AG04450 (cell line): ENCODE measurements around the gene LCTL. TPM values are rescaled to one million over a fixed set of nuclear protein-coding genes. Genes with fewer than 3 reads are reported as not detected.

Experiments used
- CTCF ChIA-PET: fragments of 300-600, 350-600 bp; formaldehyde crosslinking; extraction: SDS; loops from one replicate; lab custom pipeline; 2022; ENCODE audit warnings: antibody characterized with exemption, inconsistent platforms; lab: Charles Lee
- POLR2A ChIA-PET: fragments of 350-600 bp; formaldehyde crosslinking; extraction: SDS; loops from one replicate; lab custom pipeline; 2021; ENCODE audit warnings: antibody characterized with exemption, inconsistent platforms; lab: Yijun Ruan, JAX
- DNase-seq: peaks from one replicate; pipeline ENCODE4 v3.0.0-alpha.2; 2011; ENCODE audit warnings: low read depth, low spot score
- H3K27ac ChIP-seq: one replicate; pipeline ENCODE4 v1.5.1; 2012; ENCODE audit warnings: low read depth, low read length, control low read depth
- H3K27me3 ChIP-seq: one replicate; pipeline ENCODE4 v1.6.0; 2012; ENCODE audit warnings: low read length; ENCODE audit not compliant: control insufficient read depth, insufficient read depth
- H3K4me3 ChIP-seq: 2 replicates; pipeline ENCODE4 v1.5.1; 2011; ENCODE audit warnings: mild to moderate bottlenecking, low read depth, low read length, control low read depth
- H3K9me3 ChIP-seq: 2 replicates; pipeline ENCODE4 v1.5.1; 2012; ENCODE audit warnings: low read length; ENCODE audit not compliant: control insufficient read depth, insufficient read depth
- polyA plus RNA-seq: library from polyadenylated mRNA; depleted of rRNA; stranded (reverse); fragments of >200 nt; gene quantifications from 2 replicates; pipeline ENCODE4 v1.2.3, GENCODE V29; 2011
- TF ChIP-seq, protein P1 (sequence below): IDR thresholded peaks from 2 replicates; pipeline ENCODE4 v1.5.1; 2011; ENCODE audit warnings: low read depth, low read length, control low read depth, inconsistent platforms

The LCTL gene
- polyA plus RNA-seq, 1 experiment = 6.5 TPM

GRCh38 chr15:66524838-66525237 is 41.0 kb downstream of the LCTL start:
- no peaks in the 10 kb centered on the region for H3K27me3 ChIP-seq
- no peak overlapping the region for H3K27ac ChIP-seq
- TF ChIP-seq, protein P1, sequence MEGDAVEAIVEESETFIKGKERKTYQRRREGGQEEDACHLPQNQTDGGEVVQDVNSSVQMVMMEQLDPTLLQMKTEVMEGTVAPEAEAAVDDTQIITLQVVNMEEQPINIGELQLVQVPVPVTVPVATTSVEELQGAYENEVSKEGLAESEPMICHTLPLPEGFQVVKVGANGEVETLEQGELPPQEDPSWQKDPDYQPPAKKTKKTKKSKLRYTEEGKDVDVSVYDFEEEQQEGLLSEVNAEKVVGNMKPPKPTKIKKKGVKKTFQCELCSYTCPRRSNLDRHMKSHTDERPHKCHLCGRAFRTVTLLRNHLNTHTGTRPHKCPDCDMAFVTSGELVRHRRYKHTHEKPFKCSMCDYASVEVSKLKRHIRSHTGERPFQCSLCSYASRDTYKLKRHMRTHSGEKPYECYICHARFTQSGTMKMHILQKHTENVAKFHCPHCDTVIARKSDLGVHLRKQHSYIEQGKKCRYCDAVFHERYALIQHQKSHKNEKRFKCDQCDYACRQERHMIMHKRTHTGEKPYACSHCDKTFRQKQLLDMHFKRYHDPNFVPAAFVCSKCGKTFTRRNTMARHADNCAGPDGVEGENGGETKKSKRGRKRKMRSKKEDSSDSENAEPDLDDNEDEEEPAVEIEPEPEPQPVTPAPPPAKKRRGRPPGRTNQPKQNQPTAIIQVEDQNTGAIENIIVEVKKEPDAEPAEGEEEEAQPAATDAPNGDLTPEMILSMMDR = no peak
- POLR2A ChIA-PET = no interaction called here
- DNase-seq = no peak
- H3K9me3 ChIP-seq = no peaks in the 10 kb centered on the region
- CTCF ChIA-PET = interaction anchor here (0.7 to 1.0 kb wide), 2 partner anchors 18 to 27 kb away, joined by 3 to 4 read pairs; partner anchors contain the start of gene SNAPC5
- H3K4me3 ChIP-seq = no peak overlapping the region

DNA sequence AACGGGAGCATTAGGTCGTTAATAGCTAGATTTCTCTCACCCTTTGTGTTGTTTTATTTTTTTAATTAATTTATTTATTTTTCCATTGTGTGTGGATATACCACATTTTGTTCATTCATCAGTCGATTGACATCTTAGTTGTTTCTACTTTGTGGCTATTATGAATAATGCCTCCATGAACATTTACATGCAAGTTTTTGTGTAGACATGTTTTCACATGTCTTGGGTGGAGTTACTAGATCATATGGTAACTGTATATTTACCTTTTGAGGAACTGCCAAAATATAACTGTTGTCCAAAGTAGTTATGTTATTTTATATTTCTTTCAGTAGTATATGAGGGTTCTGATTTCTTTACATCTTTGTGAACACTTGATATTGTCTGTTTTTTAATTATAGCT is 41.9 kb downstream of the LCTL start:
- H3K4me3 ChIP-seq = no peak overlapping the region
- DNase-seq = no peak
- ChIA-PET POLR2A (no interaction called here), CTCF (interaction anchor here (0.7 to 1.0 kb wide), 2 partner anchors 17 to 26 kb away, joined by 3 to 4 read pairs; partner anchors contain the start of gene SNAPC5)
- TF ChIP-seq, protein P1 = no peak
- H3K27me3 ChIP-seq = no peaks in the 10 kb centered on the region
- H3K9me3 ChIP-seq = no peaks in the 10 kb centered on the region
- H3K27ac ChIP-seq = no peak overlapping the region

- CTCF ChIA-PET = interaction anchor here (0.9 kb wide), 1 partner anchor 18 kb away, joined by 3 read pairs; no protein-coding TSS in a partner anchor
- TF ChIP-seq, protein P1 = no peak
- DNase-seq = no peak
- no peaks in the 10 kb centered on the region for H3K27me3 ChIP-seq
- POLR2A ChIA-PET = no interaction called here
- H3K27ac ChIP-seq = no peak overlapping the region
- no peaks in the 10 kb centered on the region for H3K9me3 ChIP-seq
- H3K4me3 ChIP-seq = no peak overlapping the region
Measured at GRCh38 chr15:66515901-66516322, 49.9 kb downstream of the LCTL start.

- no peak overlapping the region for H3K4me3 ChIP-seq
- DNase-seq = no peak
- CTCF ChIA-PET = no interaction called here
- H3K27ac ChIP-seq = no peak overlapping the region
- no peaks in the 10 kb centered on the region for H3K9me3 ChIP-seq
- POLR2A ChIA-PET = no interaction called here
- H3K27me3 ChIP-seq = no peaks in the 10 kb centered on the region
- TF ChIP-seq, protein P1 = no peak
Measured at GRCh38 chr15:66514586-66514985, 51.2 kb downstream of the LCTL start.

DNA sequence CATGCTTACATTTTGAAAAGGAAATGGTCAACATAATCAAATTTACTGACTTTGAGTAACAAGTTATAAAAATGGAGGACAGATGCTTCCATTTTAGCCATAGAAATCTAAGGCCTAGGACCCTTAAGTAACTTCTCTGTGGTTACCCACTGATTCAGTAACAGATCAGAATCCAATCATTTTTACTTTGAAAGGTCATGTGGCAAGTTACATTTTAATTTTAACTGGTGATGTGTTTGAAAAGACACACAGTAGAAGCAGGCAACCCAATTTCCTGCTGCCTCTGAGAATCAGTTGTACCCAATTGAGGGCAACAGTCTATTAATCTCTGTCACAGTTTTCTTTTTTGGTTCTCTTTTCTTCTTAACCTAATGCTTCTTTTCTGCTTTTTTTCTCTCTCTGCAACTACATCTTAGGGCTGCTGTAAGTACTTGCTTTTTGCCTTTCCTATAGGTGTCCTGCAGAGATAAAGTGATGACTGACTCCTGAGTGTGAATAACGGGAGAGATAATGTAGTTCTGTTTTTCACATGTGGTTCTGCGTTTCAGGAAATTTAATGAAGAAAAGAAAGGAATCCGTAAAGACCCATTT is 57.4 kb downstream of the LCTL start:
- DNase-seq = no peak
- H3K27me3 ChIP-seq = no peaks in the 10 kb centered on the region
- POLR2A ChIA-PET = no interaction called here
- no peaks in the 10 kb centered on the region for H3K9me3 ChIP-seq
- no peak overlapping the region for H3K4me3 ChIP-seq
- CTCF ChIA-PET = no interaction called here
- TF ChIP-seq, protein P1 = no peak
- no peak overlapping the region for H3K27ac ChIP-seq
